GM19438 (cell line): ENCODE data around the gene NAP1L1.
A peak's percentile ranks its signal among the peaks of the same experiment; 100 is the strongest.

ENCODE experiments used
- ATAC-seq: cut with Tn5 transposase; IDR thresholded peaks from one replicate; pipeline ENCODE4 v1.9.1; 2021; ENCODE audit warnings: low read depth; ENCODE audit not compliant: unreplicated experiment

NAP1L1 gene

DNA sequence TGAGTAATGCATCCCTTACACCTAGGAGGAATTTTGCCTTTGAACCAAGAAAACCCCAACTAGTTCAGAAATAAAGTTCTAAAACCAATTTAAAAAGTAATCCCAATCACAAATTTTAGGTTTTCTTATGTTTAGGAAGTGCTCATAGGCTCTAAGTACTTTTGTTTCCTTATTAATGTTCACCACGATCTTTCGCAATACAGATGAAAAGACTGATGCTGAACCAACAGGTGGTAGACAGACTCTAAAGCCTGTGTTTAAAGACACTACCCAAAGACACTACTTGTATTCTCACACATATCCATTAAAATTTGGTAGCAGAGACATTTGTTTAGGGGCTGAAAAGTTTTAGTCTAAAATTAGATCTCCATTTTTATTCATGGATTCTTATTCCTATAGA lies 42.3 kb downstream of the NAP1L1 start:
- no peak for ATAC-seq

DNA sequence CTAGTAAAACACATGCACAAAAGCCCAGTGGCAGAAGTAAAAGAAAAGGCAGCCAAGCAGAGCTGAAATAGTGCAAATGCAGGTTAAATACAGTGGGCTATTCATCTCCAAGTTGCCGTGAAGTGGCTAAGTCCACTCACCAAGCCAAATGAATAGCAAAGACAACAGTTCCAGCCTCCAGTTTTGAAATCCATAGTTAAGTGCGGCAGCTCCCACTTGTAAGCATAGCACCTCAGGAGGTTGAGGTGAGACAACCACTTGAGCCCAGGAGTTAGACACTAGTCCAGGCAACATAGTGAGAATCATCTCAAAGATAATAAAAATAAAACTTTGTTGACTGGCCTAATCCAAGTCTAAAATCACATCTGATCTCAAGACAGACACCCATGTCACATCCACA lies 43.1 kb downstream of the NAP1L1 start:
- no peak for ATAC-seq

DNA sequence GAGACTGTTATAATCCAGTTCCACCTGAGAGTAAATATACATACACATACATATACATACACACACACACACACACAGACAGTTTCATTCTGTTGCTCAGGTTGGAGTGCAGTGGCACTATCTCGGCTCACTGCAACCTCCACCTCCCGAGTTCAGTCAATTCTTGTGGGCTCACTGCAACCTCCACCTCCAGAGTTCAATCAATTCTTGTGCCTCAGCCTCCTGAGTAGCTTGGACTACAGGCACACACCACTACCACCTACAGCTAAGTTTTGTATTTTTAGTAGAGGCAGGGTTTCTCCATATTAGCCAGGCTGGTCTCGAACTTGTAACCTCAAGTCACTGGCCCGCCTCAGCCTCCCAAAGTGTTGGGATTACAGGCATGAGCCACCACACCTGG lies 44.0 kb downstream of the NAP1L1 start:
- ATAC-seq: no peak

DNA sequence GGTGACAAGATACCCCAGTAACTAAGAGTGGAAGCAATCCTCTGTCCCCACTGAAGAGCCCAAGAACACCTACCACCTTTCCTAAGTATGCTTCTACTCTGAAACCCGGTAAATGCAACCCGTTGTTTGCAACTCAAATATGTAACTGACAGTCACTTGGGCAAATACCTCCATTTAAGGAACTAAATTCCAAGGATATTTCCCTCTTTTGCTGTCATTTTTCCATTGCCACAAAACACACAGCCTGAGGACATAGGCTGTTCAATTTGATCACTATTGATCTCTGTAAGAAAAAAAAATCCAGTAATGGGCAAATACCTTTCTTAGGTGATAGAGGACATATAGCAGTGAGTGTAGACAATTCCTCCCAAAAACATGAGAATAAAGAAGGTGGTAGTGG lies 46.3 kb downstream of the NAP1L1 start:
- ATAC-seq: no peak

DNA sequence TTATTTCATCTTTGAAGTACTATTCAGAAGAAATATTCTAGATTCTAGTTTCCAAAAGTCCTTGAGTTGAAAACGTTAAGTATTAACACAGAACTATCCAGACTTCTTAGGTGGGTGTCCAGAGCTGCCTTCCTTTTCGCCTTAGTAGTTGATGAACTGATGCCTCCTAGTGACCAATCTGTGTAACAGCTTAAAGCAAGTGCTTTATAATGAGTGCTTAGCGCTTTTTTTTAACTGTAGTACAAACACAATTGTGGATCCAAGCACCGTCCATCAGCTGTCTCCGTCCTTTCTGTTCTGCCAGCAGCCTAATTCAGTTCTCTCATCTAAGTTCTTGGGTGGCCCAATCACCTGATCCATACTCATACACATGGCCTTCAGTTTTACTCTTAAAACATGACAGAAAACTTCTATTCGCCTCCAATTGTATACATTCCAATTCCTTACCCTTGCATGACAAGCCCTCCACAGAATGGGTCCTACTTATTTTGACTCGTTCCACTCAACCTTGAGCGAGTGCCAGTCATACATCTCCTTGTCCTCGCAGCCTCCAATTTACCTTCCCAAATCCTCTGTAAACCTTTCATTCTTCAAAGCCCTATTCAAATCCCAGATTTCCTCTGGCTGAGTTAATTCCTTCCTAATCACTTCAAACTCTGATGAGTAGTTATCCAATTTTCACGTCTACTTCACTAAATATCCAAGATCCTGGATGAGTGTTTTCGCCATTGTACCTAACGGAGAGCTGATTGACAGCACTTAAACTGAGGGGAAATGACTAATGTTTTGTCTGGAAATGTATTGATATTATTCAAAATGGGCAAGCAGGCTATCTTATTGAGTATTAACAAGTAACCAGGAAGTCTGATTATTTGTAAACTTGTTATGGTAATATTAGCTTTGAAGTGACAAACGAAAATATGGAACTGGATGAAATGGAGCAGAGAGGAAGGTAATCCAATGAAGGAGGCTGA lies 47.1 kb downstream of the NAP1L1 start:
- peak; percentile 51 for ATAC-seq

DNA sequence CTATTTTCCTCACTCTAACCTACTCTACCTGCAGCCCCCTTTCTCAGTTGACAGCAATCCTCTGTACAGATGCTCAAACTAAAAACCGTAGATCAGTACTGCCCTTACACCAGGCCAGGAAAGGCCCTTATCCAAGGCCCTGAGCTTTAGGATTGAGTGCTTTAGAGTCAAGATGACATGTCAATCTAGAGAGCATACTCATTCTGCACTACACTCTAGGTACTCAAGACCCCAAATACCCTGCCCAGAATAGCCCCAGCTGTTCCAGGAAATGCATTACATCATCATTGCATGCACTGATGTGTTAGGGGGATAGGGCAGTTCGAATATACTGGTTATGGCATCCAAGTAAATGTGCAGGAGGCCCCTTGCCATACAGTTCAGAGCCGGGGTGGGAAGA lies 49.4 kb downstream of the NAP1L1 start:
- ATAC-seq: no peak

DNA sequence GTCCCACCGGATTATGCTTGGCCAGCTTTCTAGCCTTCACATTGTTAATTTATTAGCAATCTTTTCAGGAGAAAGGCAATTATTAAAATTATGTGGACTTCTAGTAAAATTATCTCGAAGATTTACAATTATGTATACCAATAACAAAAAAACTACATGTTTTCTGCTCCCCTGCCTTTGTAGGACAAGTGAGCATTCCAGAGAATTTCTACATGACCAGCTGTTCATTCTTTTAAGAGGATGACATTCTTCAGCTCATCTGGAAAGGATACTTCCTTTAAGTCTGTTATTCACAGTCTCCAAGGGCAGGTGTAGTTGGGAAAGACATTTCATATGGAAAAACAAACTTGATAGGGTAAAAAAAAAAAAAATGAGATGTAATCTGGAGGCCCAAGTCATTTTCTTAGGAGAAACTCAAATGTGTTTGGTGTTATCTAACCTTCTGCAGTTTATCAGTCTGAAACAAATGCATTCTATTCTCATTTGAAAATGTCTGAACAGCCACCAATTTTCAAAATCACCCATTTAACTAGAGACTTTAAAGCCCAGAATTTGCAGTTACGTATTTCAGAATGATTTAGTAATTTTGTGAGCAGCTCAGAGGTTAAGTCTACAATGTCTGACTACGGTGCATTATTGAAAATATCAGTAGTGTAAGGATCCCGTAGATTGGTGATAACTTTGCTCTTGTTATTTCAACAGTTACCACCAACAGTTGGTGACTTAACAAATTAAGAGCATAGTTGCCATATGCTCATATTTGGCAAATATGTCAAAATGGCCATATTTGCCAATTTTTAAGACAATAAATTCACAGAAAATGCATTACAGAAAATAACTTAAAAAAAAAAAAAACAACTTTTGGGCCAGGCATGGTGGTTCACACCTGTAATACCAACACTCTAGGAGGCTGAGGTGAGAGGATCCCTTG lies 51.1 kb downstream of the NAP1L1 start:
- ATAC-seq: no peak

DNA sequence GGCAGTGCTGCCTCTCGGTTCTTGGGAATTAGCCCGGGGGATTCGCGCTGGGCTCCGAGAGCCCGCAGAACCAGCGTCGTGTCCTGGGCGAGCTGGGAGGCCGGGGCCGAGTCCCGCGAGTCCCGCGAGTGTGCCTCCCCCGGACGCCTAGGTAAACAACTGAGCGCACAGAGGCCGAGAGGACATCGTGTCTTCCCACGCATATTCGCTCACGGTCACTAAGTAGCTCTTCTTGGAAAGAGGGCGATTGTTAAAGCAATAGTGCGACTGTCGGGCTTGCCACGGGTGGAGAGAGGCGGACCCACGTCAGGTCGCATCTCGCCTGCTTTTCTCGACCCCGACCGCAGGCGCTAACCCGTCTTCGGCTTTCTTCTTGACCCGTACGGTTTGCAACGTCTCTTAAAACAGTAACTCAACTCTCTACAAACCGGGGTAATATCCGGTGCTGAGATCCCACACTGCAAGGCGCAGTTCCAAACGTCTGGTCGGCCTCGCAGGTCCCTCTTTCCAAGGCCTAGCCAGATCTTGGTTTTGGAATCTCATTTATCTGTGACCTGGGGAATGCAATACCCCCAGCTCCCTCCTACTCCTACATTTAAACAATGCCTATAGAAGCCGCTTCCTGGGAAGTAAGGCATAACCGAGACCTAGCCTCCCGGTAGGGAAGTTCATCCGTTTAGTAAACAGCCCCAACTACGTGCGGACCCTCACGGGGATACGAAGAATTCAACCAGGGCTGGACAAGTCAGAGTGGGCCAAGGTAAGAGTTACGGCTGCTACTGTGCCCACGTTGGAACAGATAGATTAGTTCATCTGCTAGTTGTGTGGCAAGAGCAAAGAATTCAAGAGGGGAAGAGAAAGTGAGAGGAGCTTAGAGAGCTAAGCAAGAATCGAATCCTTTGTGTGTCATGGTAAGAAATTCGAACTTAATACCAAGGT lies 52.2 kb downstream of the NAP1L1 start:
- ATAC-seq: peak; percentile 34

DNA sequence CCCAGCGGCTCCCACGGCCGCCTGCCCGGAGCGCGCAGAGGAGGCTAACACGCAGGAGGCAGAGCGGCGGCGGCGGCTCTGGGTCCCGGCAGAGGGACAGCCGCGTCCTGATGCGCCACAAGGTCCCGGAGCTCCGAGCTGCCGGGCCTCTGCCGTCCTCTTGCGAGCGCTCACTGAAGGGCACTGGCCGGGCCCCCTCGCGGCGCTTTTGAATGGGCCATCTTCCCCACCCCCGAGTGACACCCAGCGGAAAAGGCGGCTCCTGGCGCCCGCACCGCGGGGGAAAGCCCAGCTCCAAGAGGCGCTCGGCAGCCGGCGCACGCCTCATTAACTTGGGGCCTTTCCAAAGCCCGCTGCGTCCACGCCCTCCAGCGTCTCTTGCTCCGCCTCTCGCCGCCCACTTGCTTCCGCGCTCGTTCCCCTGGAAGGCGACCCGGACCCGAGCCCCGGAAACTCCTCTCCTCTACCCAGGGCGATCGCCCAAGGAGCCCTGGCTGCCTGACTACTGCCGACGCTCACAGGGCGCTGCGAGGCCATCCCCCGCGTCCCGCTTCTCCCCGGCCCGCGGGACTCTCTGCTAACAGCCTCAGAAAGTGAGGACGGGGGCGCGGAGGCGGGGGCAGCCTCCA lies 53.0 kb downstream of the NAP1L1 start, which contains the start of gene PHLDA1:
Gene PHLDA1 (minus strand): TSS at position 363 of the 629 bp plus-strand sequence.
- peak; percentile 71 for ATAC-seq

DNA sequence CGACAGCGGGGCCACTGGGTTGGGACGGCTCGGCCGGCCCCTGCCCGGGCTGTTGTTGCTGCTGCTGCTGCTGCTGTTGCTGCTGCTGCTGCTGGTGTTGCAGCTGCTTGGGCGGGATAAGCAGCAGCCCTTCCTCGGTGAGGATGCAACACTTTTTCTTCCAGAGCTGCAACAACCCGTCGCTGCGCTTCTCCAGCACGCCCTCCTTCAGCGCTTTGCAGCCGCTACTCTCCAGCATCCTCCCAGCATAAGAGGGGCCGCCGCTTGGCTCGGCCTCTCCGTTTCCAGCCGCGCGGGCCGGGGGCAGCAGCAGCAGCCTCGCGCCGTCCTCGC lies 53.4 kb downstream of the NAP1L1 start:
- ATAC-seq: peak; percentile 17

DNA sequence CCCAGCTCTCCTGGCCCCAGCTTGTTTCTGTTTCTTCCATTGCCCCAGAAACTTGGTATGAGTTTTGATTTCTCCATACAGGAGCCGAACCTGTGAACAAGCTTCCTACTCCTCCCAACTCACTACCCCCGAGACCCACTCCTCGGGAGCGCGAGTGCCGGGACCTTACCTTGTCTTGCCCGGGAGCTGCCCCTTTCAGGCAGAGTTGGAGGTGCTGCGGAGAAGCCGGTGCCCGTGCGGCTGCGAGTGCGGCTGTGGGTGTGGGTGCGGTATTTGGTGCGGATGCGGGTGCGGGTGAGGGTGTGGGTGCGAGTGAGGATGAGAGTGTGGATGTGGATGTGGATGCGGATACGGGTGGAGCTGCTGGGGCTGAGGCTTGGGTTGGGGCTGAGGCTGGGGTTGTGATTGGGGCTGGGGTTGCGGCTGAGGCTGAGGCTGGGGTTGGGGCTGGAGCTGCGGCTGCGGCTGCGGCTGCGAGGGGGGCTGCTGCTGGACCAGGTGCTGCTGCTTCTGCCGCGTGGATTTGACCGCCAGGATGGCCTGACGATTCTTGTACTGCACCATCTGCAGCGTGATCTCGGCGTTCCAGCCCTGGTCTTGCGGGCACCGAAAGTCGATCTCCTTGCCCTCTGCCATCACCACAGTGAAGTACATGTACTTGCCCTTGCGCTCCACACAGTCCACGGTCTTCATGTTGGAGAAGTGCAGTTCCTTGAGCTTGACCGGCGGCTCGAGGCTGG lies 54.0 kb downstream of the NAP1L1 start:
- ATAC-seq: no peak

DNA sequence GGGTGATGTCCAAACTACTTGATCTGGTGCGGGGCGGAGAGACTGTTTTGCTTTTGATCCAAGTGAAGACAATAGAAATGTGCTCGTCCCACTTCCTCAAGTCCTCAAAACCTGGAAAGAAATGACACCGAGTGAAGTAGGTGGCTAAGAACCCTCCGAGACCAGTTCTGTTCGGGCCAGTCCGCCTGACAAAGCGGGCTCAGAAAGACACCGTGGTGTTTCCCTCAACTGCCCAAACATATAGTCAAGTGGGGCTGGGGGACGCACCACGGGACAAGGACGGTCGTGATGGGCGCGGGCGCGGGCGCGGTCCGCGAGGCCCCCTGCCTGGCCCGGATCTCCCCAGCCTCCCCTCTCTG lies 54.5 kb downstream of the NAP1L1 start:
- ATAC-seq: no peak

DNA sequence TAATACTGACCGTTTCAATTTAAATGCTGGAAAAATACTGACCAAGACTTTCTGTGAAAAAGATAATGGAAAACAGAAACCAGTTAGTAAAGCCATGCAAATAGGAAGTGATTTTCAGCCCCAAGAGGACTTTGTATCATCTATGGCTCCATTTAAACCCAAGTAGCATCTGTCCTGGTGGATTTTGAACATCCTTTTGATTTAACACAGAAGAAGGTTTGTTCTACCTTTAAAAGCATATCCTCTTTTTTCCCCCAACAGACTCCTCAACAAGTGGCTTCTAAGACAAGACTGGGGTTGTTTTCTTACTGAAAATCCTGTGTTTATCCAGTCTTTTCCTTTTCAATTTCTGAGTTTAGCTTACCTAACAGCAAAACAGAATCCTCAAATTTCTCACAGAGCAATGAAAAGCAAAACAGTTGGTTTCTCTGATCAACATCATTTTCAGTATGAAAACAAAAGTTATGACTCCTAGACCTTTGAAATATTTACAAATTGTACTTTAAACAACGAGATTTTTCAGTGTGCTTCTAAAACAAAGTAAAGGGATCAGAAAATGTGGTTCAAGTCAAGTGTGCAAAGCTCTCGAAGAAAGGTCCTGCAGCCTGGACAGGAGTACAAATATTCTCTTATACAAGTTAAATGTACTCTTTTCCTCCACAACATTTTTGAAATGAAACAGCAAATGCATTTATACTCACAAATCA lies 55.8 kb downstream of the NAP1L1 start:
- ATAC-seq: no peak

DNA sequence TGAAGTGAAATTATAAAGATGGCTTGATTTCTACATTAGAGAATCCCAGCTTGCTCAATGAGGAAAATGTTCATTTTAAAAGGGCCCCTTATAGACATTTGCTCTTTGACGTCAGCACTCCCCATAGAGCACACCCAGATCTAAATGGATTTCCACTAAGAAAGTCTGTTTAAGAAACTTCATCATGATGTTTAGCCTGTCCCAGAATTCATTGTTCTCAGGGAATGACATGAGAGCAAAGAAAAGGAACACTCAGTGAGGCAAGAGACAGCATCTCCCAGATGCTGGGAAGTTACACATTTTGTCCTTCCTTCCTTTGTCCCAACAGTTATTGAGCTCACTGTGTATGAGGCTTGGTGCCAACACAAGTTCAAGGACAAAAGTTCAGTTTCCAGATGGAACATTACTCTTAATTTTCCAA lies 57.8 kb downstream of the NAP1L1 start:
- no peak for ATAC-seq

DNA sequence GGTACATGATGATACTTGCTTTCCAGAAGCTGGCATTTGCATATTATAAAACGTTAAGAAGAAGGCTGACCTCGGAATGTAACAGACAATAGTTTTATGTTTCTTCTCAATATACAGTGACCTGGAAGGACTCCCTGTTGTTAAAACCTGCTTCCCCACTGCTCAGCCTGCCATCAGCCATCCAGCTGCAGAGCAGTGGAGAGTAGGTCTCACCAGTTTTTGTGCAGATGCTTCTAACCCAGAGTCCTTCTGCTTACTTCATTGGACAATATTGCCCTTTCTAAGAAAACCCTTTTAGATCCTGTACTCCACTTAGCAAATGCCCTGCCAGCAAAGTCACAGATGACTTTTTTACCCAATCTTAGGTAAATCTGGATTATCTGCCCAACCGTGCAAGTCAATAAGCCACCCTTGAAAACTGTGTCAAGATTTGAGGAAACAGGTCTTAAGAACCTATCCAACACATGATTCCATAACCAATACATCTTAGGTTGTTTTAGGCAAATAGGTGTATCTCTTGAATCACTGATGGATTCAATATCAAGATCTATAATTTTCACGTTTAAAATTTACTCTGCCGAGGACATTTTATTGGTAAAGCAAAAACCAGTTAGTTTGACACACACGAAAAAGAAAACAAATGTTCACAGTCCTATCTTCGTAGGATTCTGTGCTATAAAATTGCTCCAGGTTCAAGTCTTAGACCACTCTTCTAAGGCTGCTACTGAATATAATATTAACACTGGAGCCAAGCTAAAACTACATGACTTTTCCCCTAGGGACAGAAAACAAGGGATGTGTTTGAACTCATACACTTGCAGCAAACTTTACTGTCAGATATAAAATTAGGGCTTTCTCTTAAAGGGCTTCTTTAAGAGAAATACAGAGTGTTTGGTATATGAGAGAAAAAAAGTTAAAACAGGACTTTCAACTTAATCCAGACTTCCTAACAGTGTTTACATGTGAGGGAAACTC lies 58.6 kb downstream of the NAP1L1 start:
- no peak for ATAC-seq

DNA sequence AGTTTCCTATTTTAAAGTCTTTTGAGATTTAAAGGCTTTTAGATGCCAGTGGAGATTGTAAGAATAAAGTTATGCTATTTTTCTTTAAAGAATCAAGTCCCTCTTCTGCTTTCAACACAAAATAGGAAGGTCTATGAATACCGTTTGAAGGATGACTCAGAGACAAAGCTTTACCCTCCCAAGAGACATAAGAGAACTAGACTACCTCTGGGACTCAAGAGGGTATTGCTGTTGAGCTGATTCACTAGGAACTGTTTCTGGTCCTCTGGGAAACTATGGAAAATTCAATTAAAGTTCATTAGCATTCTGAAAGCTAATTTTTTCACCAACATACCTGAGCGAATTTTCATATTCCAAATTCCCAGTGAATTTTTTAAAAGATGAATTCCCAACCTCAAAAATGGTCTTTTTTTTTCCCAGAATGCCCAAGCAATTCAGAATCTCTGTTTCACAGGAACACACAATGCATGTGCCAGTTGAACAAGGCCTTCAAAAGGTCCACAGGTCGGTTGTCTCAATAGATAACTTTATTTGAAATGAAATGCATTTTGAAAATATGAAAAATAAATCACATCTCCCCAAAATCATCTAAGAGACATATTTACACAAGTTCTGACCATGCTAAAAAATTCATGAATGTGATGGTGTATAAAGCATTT lies 59.4 kb downstream of the NAP1L1 start:
- no peak for ATAC-seq
